Measurements from ENCODE around the gene SPNS1.

SPNS1 gene

GRCh38 chr16:29029168-29029994 is 54.8 kb downstream of the SPNS1 start:
- DNase-seq, result no peak

GRCh38 chr16:29030086-29030840 is 55.7 kb downstream of the SPNS1 start:
- DNase-seq, result no peak

All from GF-D8 (cell line).